ENCODE measurements around the gene KSR2.
"Not testable (repeated sequence)": the region's sequence is repeated elsewhere in the genome, so short reads cannot be mapped to it uniquely, and the experiment has no call there.

KSR2 gene

GRCh38 chr12:117857632-117858612 lies 110.9 kb downstream of the KSR2 start:
- peak; percentile 16 to 42 for DNase-seq (ENCODE audit: low read depth in 2 of 2)

- not testable (repeated sequence) for DNase-seq (ENCODE audit: low read depth in 2 of 2)
These were observed 111.7 kb downstream of the KSR2 start for GRCh38 chr12:117857139-117857538.

GRCh38 chr12:117855165-117855564 lies 113.6 kb downstream of the KSR2 start:
- DNase-seq (ENCODE audit: low read depth in 2 of 2) = no peak

- DNase-seq (ENCODE audit: low read depth in 2 of 2) = peak; percentile 8 to 34
These were observed 114.3 kb downstream of the KSR2 start for GRCh38 chr12:117854339-117855012.

- DNase-seq (ENCODE audit: low read depth in 2 of 2) = no peak
These were observed 115.2 kb downstream of the KSR2 start for GRCh38 chr12:117853600-117853999.

- no peak for DNase-seq (ENCODE audit: low read depth in 2 of 2)
These were observed 118.7 kb downstream of the KSR2 start for GRCh38 chr12:117850048-117850447.

- no peak for DNase-seq (ENCODE audit: low read depth in 2 of 2)
These were observed 121.4 kb downstream of the KSR2 start for GRCh38 chr12:117847371-117847770.

GRCh38 chr12:117845271-117845904 lies 123.4 kb downstream of the KSR2 start:
- no peak for DNase-seq (ENCODE audit: low read depth in 2 of 2)

GRCh38 chr12:117844114-117844830 lies 124.5 kb downstream of the KSR2 start:
- DNase-seq (ENCODE audit: low read depth in 2 of 2) = no peak

GRCh38 chr12:117842630-117843029 lies 126.2 kb downstream of the KSR2 start:
- no peak for DNase-seq (ENCODE audit: low read depth in 2 of 2)

- DNase-seq (ENCODE audit: low read depth in 2 of 2) = no peak
These were observed 126.6 kb downstream of the KSR2 start for GRCh38 chr12:117842220-117842619.

- DNase-seq (ENCODE audit: low read depth in 2 of 2) = no peak
These were observed 131.1 kb downstream of the KSR2 start for GRCh38 chr12:117837737-117838050.

- peak; percentile 63 to 69 for DNase-seq (ENCODE audit: low read depth in 2 of 2)
These were observed 131.6 kb downstream of the KSR2 start for GRCh38 chr12:117836999-117837736.

- DNase-seq (ENCODE audit: low read depth in 2 of 2) = no peak
These were observed 132.3 kb downstream of the KSR2 start for GRCh38 chr12:117836476-117836875.

GRCh38 chr12:117835156-117835555 lies 133.6 kb downstream of the KSR2 start:
- no peak for DNase-seq (ENCODE audit: low read depth in 2 of 2)

- DNase-seq (ENCODE audit: low read depth in 2 of 2) = no peak
These were observed 136.0 kb downstream of the KSR2 start for GRCh38 chr12:117832459-117833457.

- DNase-seq (ENCODE audit: low read depth in 2 of 2) = no peak
These were observed 138.3 kb downstream of the KSR2 start for GRCh38 chr12:117830471-117830870.

- no peak for DNase-seq (ENCODE audit: low read depth in 2 of 2)
These were observed 139.7 kb downstream of the KSR2 start for GRCh38 chr12:117829108-117829507.

GRCh38 chr12:117827660-117828059 lies 141.1 kb downstream of the KSR2 start:
- no peak for DNase-seq (ENCODE audit: low read depth in 2 of 2)

- DNase-seq (ENCODE audit: low read depth in 2 of 2) = no peak
These were observed 143.0 kb downstream of the KSR2 start for GRCh38 chr12:117825827-117826226.
